EL (cell line): Measurements from ENCODE around the gene FAM184B.
"Not testable (repeated sequence)": the region's sequence is repeated elsewhere in the genome, so short reads cannot be mapped to it uniquely, and the experiment has no call there.

Experiments used
- DNase-seq: peaks from one replicate; pipeline ENCODE4 v3.0.0-alpha.2; 2016

Gene FAM184B

DNA sequence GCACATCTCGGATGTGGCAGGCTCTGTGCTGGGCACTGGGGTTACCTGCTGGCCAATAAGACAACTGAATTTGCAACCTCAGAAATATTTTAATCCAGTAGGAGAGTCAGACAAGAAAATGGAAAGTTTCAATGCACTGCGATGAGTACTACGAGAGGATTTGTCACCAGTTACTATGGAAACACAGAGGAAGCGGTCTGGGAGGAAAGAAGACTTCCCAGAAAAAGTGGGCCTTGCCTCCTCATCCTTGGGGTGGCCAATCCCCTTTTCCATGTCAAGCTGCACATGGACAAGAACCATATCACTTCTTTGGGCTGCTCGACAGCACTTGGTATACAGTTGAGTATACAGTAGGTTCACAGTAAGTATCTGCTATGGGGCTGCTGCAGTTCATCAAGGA, 67.6 kb downstream of the FAM184B start:
- no peak for DNase-seq

DNA sequence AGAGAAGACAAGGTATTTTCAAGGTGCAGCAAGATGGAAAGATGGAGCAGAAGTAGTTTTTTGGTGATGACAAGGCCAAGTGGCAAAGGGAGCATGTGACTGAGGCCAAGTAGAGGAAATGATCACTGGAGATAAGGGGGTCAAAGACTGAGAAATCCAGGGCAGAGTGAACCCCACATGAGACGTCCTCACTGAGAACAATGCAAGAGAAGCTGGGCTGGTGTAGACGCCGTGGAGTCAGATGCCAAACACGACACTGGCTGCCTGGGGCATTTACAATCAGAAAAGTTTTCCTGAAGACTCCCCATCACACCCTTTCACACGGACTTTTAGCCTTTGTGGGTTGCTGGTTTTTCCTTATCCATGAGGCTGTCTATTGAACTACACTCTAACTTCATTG, 69.3 kb downstream of the FAM184B start:
- no peak for DNase-seq

DNA sequence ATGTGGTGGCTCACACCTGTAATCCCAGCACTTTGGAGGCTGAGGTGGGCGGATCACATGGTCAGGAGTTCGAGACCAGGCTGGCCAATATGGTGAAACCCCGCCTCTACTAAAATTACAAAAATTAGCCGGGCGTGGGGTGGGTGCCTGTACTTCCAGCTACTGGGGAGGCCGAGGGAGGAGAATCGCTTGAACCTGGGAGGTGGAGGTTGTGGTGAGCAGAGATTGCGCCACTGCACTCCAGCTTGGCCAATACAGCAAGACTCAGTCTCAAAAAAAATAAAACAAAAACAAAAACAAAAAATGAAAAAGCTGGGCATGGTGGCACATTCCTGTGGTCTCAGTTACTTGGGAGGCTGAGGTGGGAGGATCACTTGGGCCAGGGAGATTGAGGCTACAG, 70.2 kb downstream of the FAM184B start:
- not testable (repeated sequence) for DNase-seq

DNA sequence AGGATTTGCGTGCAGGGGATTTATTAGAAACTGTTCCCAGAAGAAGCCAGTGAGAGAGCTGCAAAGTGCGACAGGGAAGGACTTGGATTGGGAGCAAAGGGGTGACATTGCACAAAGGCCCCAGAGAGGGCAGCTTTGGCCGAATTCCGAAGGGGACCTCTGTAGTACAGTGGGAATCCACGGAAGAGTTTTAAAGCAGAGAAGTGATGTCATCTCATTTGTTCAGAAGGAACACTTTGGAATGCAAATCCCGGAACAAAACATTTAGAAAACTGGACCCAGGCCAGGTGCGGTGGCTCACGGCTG, 71.7 kb downstream of the FAM184B start:
- DNase-seq = no peak

DNA sequence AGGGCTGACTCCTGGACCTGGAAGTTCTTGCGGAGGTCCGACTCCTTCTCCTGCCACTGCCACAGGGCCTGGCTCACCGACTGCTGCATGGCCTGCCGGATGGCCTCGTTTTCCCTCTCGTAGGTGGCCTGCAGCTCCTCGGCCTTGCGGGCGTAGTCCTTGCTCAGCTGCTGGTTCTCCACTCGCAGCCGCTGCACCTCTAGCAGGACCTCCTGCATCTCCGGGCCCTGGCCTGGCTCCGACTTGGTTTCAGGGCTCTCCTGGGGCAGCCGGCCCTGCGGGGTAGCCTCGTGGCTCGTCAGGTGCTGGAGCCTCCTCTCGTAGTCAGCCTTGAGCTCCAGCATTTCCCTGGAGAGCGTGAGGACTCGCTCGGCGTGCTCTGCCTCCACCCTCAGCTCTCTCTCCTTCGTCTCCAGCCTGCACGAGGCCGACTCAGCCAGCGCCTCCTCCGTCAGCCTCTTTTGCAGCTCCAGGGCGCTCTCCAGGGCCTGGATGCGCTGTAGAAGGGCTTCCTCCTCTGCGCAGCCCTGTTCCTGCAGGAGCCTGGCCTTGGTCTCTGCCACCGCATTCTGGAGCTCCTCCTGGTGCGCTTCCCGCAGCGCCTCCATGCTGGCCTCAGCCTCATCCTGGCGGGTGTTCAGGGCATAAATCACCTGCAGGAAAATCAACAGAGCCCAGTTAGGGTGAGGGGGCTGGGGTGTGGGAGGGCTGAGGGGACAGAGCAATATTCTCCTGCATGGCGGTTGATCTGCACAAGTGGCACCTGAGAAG, 72.2 kb downstream of the FAM184B start:
- DNase-seq = no peak

DNA sequence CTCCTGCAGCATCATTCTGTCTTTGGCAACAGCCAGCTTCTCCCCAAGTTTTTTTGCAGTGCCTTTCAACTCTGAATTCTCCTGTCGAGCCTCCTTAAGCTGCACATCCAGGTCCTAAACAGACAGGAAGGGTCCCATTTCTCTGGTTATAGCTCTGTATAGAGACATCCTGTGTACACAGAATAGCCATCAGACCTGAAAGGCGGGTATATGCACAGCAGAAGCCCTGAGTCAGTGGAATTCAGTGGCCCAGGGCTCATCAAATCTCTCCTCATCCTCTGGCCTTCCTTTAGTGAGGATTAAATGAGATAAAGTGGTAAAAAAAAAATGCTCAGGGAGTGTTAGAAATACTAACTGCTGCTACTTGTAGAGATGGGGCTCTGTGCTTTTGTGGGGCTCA, 73.8 kb downstream of the FAM184B start:
- no peak for DNase-seq

DNA sequence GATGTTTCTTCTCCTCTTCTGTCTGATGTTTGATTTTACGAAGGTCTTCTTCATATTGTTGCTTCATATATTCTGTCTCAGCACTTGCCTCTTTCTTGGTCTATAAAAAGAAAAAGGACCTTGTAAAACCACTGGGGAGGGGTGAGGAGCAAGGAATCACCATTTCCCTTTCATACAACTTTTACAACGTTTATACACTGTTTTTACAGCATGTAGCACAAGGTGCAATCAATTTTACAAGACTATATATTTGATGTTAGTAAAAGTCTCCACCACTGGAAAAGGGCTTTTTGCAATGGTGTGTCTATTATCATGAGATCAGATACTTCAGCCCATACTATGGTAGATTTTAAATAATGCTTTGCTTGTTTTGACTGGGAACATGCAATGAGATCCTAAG, 76.3 kb downstream of the FAM184B start:
- no peak for DNase-seq

DNA sequence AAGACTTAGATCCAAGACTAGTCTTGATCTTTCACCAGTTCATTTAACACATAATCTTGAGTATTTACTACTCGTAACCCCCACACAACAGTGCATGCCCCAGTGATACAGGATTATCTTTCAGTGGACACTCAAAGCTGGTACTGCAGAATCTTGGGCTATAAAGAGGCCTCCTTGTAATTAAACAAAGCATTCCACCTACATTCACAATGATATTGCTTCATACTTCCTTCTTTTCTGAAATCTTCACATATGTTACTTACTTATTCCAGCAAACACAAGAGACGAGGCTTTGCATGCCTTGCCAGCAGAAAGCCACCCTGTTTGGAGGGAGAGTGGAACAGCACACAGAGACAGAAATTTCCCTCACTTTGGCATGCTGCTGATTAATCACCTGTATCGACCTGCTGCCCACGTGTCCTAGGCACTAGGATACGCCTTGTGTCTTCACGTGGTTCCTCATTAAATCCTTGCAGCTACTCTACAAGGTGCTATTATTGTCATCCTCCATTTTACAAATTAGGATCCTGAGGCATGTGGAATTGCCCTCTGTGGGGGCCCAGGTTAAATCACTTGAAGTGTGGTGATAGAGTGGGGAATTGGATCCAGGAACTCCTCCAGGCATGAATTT, 77.3 kb downstream of the FAM184B start:
- DNase-seq = no peak

DNA sequence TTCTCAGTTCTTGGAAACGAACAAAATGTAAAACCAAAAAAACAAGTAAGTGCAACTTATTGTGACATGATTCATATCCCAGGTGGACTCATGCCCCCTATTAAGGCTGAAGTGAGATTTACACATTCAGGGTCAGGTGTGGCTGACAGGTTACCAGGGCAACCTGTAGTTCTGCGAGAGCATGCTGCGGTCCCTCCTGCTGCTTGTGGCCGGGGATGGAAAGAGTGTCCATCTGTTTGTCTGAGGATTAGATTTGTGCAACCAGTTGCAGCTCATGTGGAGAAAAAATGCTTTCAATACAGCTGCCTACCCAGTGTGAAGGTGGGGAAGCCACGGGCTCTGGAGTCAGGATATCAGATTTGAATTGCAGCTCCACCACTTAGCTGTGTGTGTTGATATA, 78.8 kb downstream of the FAM184B start:
- no peak for DNase-seq

DNA sequence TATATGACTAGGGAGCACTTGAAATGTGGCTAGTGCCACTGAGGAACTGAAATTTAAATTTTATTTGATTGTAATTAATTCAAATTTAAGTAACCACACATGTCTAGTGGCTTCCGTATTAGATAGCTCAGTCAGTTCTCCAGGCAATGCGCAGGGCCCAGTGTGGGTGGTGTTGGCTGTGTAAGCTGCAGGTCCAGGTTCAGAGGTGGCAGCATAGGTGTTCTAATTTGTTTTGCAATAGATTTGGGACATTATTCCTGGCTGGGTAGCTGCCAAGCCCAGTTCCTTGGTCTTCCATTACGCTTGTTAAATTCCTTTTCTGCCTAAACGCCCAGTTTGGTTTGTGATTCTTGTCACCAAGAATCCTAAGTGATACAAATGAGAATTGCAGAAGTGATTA, 79.5 kb downstream of the FAM184B start:
- no peak for DNase-seq

DNA sequence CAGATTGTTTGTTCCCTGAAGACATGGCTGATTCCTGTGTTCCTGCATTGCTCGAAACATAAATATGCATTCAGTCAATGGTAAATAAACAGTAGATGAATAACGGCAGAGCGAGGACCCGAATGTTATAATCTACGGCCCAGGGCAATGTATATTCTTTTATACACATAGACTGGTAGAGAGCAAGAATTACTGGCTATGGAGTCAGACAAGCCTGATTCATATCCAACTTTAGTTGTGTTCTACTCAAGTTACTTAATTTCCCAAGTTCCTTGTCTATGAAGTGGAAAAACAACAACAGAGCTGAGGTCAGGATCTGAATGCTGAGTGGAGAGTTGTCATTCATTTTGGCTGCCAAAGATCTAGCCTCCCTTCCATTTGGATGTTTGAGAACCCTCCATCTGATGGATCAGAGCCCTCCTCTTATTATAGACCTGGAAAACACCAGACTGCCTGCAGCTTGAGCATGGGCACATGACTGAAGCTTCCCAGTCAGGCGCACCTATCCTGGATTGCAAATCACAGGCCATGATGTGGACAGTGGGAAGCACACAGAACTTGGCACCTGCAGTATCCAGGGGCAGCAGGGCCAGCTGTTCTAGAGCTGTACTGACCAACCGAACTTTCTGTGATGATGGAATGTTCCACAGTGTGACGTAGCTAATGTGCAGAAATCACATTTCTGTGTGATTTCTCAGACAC, 80.1 kb downstream of the FAM184B start:
- DNase-seq = no peak

DNA sequence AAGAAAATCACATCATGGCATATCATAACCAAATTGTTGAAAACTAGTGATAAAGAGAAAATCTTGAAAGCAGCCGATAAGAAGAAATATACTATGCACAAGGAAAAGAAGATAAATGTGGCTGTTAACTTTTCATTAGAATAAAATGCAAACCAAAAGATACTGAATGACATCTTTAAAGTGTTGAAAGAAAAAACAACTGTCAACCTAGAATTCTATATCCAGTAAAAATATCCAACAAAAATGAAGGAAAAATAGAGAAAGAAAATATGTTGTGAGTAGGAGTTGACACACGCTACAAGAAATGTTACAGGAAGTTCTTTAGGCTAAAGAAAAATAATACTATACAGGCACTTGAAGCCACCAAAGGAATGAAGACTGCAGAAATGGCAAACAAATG, 82.0 kb downstream of the FAM184B start:
- no peak for DNase-seq

DNA sequence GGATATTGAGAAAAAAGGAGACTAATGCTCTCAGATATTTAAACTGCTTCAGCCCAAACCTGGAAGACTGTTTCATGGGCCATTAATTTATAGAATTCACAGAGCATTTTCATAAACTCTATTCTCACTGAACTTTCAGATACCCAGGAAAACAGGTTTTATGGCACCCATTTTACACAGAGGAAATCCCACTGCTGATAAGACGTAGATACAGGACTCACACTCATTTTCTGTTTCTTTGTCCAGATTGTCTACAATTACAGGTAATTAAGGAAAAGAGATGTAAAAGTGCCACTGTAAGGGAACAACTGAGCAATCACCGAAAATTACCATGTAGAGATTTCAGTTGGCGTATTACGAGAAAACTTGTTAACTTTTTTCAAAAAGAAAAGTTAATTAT, 83.3 kb downstream of the FAM184B start:
- DNase-seq = no peak

DNA sequence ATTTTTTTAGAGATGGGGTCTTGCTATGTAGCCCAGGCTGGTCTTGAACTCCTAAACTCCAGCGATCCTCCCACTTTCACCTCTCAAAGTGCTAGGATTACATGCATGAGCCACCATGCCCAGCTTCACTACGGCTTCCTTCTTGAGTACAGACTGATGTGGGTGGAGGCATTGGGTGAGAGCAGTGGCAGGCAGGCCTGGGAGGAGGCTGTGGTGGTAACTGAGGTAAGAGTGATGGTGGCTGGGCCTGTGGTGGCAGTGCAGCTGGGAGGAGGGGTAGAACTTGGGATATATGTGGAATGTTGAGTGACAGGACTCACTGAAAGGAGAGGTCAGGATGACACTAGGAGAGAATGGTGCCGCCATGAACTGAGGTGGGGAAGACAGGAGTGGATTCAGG, 86.1 kb downstream of the FAM184B start:
- DNase-seq = no peak

DNA sequence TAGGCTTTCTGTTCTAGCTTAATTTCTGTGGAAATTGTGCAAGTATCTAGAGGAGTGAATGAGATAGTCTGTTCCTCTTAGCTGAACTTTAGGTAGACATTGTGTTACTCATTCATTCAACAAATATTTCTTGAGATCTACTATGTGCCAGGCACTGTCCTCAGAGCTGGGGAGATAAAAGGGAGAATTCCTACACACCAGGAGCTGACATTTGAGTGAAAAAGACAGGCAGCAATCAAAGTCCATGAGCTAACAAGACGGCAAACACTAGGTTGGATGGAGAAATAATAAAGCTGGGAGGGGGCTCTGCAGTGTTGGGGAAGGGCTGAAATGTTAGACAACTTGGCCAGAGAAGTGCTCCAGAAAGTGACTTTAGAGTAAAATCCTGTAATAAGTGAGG, 86.9 kb downstream of the FAM184B start:
- DNase-seq = no peak

DNA sequence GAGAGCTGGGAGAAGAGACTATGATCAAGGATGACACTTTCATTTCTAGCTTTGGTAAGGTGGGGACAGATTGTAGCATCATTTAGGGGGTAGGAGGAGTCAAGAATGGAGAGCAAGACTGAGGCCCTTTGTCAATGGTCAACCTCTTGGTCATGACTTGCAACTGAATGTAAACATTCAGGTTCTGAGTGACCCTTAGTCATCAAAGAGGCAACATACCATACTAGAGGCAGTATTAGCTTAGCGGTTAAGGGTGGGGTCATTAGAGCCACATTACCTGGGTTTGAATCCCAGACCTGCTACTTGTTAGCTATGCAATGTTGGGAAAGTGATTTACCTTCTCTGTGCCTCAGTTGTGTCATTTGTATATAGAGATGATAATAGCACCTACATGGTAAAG, 90.5 kb downstream of the FAM184B start:
- no peak for DNase-seq

DNA sequence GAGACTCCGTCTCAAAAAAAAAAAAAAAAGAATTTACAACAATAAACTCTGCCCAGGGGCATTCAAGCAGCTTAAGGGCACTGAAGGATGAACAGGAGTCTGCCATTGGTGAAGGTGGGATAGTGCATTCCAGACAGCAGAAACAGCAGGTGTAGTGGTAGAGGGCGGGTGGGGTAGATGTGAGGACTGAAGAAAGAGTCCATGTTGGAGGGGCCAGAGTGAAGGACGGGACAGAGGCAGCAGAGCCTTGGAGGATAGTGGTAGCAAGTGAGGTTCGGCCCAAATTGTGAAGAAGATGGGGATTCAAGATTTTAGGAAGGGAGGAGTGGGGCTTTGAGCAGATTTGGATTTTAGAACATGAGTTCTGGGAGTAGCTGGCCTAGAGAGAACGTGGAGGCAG, 91.3 kb downstream of the FAM184B start:
- DNase-seq = no peak

DNA sequence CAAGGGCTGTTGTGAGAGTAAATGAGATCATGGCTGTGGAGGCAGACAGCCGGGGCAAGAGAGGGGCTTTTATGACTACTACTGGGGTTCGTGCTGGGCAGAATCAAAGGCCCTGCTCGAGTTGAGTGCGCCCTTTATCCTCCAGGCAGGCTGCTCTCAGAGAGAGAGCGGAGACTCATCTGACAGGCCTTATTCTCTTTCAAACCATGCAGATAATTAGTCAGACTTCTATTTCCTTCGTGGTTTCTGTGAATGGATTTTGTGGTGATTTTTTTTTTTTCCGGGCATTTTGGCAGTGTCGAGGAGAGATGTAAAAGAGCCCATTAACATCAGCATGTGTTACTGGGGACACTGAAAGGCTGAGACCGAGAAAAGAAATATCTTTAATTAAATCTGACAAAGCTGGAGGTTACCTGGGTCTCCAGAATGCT, 93.4 kb downstream of the FAM184B start:
- no peak for DNase-seq

DNA sequence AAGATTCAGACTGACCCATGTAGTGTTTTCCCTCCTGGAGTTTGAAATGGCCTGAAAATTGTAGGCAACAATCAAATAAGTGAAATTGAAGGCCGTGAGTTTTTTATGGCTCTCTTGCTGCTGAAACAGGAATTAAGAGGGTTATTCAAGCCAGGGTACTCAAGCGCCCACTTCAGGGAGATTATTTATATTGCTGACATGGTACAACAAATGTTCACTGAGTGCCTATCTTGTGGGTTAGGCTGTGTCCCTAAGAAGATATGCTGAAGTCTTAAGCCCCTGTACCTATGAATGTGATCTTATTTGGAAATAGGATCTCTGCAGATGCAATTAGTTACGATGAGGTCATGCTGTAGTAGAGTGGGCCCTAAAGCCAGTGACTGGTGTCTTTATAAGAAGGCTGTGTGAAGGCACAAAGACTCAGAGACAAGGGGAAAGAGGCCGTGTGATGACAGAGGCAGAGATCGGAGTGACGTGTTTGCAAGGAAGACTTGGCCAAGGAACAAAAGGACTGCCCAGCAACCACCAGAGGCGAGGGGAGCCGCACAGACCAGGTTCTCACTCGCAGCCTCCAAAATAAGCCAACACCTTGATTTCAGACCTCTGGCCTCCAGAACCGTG, 94.1 kb downstream of the FAM184B start:
- no peak for DNase-seq

DNA sequence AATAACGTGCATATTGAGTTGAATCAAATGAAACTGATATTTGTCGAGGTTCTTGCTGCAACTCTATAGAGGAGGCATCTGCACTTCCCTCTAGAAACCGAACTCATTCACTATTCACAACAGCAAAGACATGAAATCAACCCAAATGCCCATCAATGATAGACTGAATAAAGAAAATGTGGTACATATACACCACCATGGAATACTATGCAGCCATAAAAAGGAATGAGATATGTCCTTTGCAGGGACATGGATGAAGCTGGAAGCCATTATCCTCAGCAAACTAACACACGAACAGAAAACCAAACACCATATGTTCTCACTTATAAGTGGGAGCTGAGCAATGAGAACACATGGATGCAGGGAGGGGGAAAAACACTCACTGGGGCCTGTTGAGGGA, 96.8 kb downstream of the FAM184B start:
- DNase-seq = not testable (repeated sequence)

DNA sequence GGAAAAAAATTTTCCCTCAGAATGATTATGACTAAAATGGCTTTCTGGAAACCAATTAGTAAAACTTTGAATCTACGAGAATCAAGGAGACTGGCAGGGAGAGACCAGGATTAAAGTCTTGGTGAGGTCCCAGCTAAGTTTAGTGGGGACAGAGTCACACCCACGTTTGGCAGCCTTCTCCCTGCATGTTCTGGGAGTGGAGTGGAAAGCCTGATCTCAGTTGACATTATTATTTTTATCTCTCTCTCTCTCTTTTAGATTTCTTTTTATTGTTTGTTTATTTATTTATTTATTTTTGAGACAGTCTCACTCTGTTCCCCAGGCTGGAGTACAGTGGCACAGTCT, 99.2 kb downstream of the FAM184B start:
- no peak for DNase-seq

DNA sequence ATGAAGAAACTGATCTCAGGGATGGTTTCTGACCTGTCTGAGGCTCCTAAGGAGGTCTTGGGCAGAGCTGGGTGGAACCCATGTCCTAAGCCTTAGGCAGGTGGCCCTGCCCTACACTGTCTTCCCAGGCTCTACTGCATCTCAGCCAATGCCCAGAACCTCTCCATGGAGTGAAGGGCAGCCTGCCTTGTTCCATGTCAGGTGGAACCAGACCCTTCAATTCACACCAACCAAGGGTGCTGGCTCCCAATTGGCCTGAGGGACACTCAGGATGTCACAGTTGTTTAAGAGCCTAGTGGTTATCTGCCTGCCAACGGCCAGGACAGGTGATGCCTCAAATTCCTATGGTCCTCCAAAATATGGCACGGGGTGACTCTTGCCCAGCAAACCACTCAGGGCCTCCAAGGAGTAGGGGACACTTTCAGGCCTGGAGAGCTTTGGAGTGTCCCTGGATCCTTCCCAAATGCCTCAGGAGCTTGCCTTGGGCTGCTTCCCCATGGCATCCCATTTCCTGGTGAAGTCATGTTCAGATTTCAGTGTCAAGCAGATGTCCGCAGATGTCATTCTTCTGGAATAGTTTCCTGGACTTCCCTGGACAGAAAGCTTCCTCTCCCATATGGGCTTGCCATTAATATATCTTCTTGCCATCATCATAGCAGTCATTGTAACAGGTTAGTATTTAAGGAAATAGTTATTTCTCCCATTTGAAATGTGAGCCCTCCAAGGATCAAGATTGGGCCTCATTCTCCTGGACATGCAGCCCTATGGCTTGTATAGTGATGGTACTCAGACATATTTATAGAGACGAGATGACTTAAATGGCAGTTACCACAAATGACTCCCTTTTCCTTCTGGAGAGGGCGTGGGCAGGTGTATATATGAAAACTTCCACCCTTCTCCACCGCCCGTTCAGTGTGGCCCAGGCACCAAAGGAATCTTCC, 99.9 kb downstream of the FAM184B start:
- no peak for DNase-seq
